Right atrium auricular region (tissue), 2 donors: ENCODE measurements around the gene ERC2. TPM values are rescaled to one million over a fixed set of nuclear protein-coding genes. Genes with fewer than 3 reads are reported as not detected.

ENCODE experiments used
- DNase-seq: peaks from one replicate; pipeline ENCODE4 v3.0.0-alpha.2; 2019; ENCODE audit warnings: low spot score
- H3K27ac ChIP-seq, 2 donors: fragments of 200-600 bp; sonication (generic); 1 replicate in 1 of 2; 2 replicates in 1 of 2; pipeline ENCODE4 v1.5.1; 2016 to 2019
- H3K27me3 ChIP-seq, 2 donors: fragments of 200-600 bp; sonication (generic); one replicate each; pipeline versions ENCODE4 v1.5.1 to v1.6.0; 2017 to 2019
- H3K36me3 ChIP-seq: fragments of 200-600 bp; sonication (generic); one replicate; pipeline ENCODE4 v1.5.1; 2016
- H3K4me1 ChIP-seq, 2 donors: fragments of 200-600 bp; sonication (generic); one replicate each; pipeline versions ENCODE4 v1.5.1 to v1.6.0; 2017 to 2019
- H3K4me3 ChIP-seq, 2 donors: fragments of 200-600 bp; sonication (generic); 1 replicate in 1 of 2; 2 replicates in 1 of 2; pipeline ENCODE4 v1.5.1; 2017 to 2019; ENCODE audit warnings: mild to moderate bottlenecking in 1 of 2, moderate library complexity in 1 of 2
- H3K9me3 ChIP-seq, 2 donors: fragments of 200-600 bp; sonication (generic); one replicate each; pipeline ENCODE4 v1.5.1; 2019
- CTCF ChIP-seq, 2 donors: fragments of 200-600 bp; sonication (generic); IDR thresholded peaks; one replicate each; pipeline ENCODE4 v1.5.1; 2019; ENCODE audit warnings: antibody characterized with exemption in 2 of 2
- total RNA-seq, 2 donors: library from RNA; depleted of rRNA; stranded (reverse); fragments of >200 nt; gene quantifications; one replicate each; pipeline ENCODE4 v1.1.0, GENCODE V29; 2016

Gene ERC2
- total RNA-seq, 2 donors from 2014 or later = 2.9 to 4.0 TPM

- DNase-seq = no peak
- Histone ChIP-seq H3K27ac (no peak overlapping the region), H3K36me3 (no peaks in the 10 kb centered on the region), H3K4me1 (no peaks in the 10 kb centered on the region), H3K4me3 (no peak overlapping the region), H3K27me3 (no peaks in the 10 kb centered on the region), H3K9me3 (no peaks in the 10 kb centered on the region)
- no peak for TF ChIP-seq CTCF (IDR thresholded peaks at IDR 0.05)
These were observed 129.0 kb downstream of the ERC2 start for GRCh38 chr3:56339244-56339643.

- Histone ChIP-seq H3K27ac (no peak overlapping the region), H3K9me3 (no peaks in the 10 kb centered on the region), H3K36me3 (no peaks in the 10 kb centered on the region), H3K4me3 (no peak overlapping the region), H3K4me1 (no peaks in the 10 kb centered on the region), H3K27me3 (no peaks in the 10 kb centered on the region)
- TF ChIP-seq CTCF (IDR thresholded peaks at IDR 0.05) = no peak
- no peak for DNase-seq
These were observed 132.2 kb downstream of the ERC2 start for GRCh38 chr3:56336023-56336422.

GRCh38 chr3:56324473-56324872 is 143.8 kb downstream of the ERC2 start:
- no peaks in the 10 kb centered on the region for H3K27me3 ChIP-seq
- peaks cover 0 to 10% of the 10 kb centered on the region in 2 donors for H3K4me1 ChIP-seq
- no peak for TF ChIP-seq CTCF (IDR thresholded peaks at IDR 0.05)
- no peak overlapping the region for H3K4me3 ChIP-seq
- no peaks in the 10 kb centered on the region for H3K9me3 ChIP-seq
- H3K27ac ChIP-seq = peak overlapping the region in 1 of 2 donors; percentile 50
- no peak for DNase-seq
- H3K36me3 ChIP-seq = no peaks in the 10 kb centered on the region

GRCh38 chr3:56323986-56324420 is 144.3 kb downstream of the ERC2 start:
- H3K4me3 ChIP-seq = no peak overlapping the region
- H3K4me1 ChIP-seq = peaks cover 0 to 10% of the 10 kb centered on the region in 2 donors
- H3K9me3 ChIP-seq = no peaks in the 10 kb centered on the region
- H3K27ac ChIP-seq = peak overlapping the region in 1 of 2 donors; percentile 50
- no peak for TF ChIP-seq CTCF (IDR thresholded peaks at IDR 0.05)
- no peaks in the 10 kb centered on the region for H3K36me3 ChIP-seq
- no peaks in the 10 kb centered on the region for H3K27me3 ChIP-seq
- DNase-seq = no peak

- Histone ChIP-seq H3K4me3 (no peak overlapping the region), H3K27ac (peak overlapping the region in 1 of 2 donors; percentile 50), H3K9me3 (no peaks in the 10 kb centered on the region), H3K4me1 (peaks cover 0 to 10% of the 10 kb centered on the region in 2 donors), H3K27me3 (no peaks in the 10 kb centered on the region), H3K36me3 (no peaks in the 10 kb centered on the region)
- TF ChIP-seq CTCF (IDR thresholded peaks at IDR 0.05) = no peak
- DNase-seq = no peak
These were observed 145.4 kb downstream of the ERC2 start for GRCh38 chr3:56322862-56323261.

GRCh38 chr3:56321892-56322291 is 146.4 kb downstream of the ERC2 start:
- DNase-seq = no peak
- Histone ChIP-seq H3K36me3 (no peaks in the 10 kb centered on the region), H3K27ac (peak overlapping the region in 1 of 2 donors; percentile 27), H3K27me3 (no peaks in the 10 kb centered on the region), H3K9me3 (no peaks in the 10 kb centered on the region), H3K4me1 (peaks cover 0 to 10% of the 10 kb centered on the region in 2 donors), H3K4me3 (no peak overlapping the region)
- no peak for TF ChIP-seq CTCF (IDR thresholded peaks at IDR 0.05)
